Kidney epithelial cell (primary cell): ENCODE results near the gene PTGIS. TPM values are rescaled to one million over a fixed set of nuclear protein-coding genes. Genes with fewer than 3 reads are reported as not detected.

Experiments used
- DNase-seq: peaks from one replicate; pipeline ENCODE4 v3.0.0-alpha.2; 2010; ENCODE audit warnings: low read depth
- H3K27me3 ChIP-seq: 2 replicates; pipeline ENCODE4 v1.6.0; 2011; ENCODE audit warnings: low read length; ENCODE audit not compliant: control insufficient read depth, insufficient read depth
- H3K36me3 ChIP-seq: 2 replicates; pipeline ENCODE4 v1.5.1; 2011; ENCODE audit warnings: low read length; ENCODE audit not compliant: control insufficient read depth, insufficient read depth
- H3K4me3 ChIP-seq: 2 replicates; pipeline ENCODE4 v1.5.1; 2011; ENCODE audit warnings: low read depth, mild to moderate bottlenecking, control low read depth, low read length
- CTCF ChIP-seq: IDR thresholded peaks from 2 replicates; pipeline ENCODE4 v1.5.1; 2011; ENCODE audit warnings: mild to moderate bottlenecking, moderate library complexity, low read length, control low read depth, inconsistent platforms; ENCODE audit not compliant: insufficient read depth, poor library complexity, severe bottlenecking
- total RNA-seq: library from RNA; depleted of rRNA; stranded (reverse); fragments of >200 nt; gene quantifications from 2 replicates; pipeline ENCODE4 v1.2.3, GENCODE V29; 2015

PTGIS gene
- total RNA-seq, 1 donor from 2014 or later = 0.88 TPM

- no peak for TF ChIP-seq CTCF
- no peak overlapping the region for H3K4me3 ChIP-seq
Measured at GRCh38 chr20:49548371-49548947, 19.5 kb downstream of the PTGIS start.

GRCh38 chr20:49545572-49545971 lies 22.4 kb downstream of the PTGIS start:
- Histone ChIP-seq H3K27me3 (peaks cover under 1% of the 10 kb centered on the region), H3K36me3 (no peaks in the 10 kb centered on the region), H3K4me3 (no peak overlapping the region)
- peak; percentile 19 for TF ChIP-seq CTCF
- no peak for DNase-seq

More at GRCh38 chr20:49548371-49548947, 19.5 kb downstream of the PTGIS start:
- Histone ChIP-seq H3K27me3 (no peaks in the 10 kb centered on the region), H3K36me3 (no peaks in the 10 kb centered on the region)
- DNase-seq = no peak

GRCh38 chr20:49544535-49544934 lies 23.4 kb downstream of the PTGIS start:
- H3K4me3 ChIP-seq = no peak overlapping the region
- no peak for DNase-seq
- no peak for TF ChIP-seq CTCF
- no peaks in the 10 kb centered on the region for H3K36me3 ChIP-seq
- peaks cover 4% of the 10 kb centered on the region for H3K27me3 ChIP-seq

- no peak for TF ChIP-seq CTCF
- no peaks in the 10 kb centered on the region for H3K36me3 ChIP-seq
- no peak overlapping the region for H3K4me3 ChIP-seq
- peaks cover 4% of the 10 kb centered on the region for H3K27me3 ChIP-seq
- DNase-seq = no peak
Measured at GRCh38 chr20:49543858-49544437, 24.0 kb downstream of the PTGIS start.

GRCh38 chr20:49543071-49543857 lies 24.7 kb downstream of the PTGIS start:
- TF ChIP-seq CTCF = no peak
- H3K4me3 ChIP-seq = no peak overlapping the region
- DNase-seq = no peak
- H3K36me3 ChIP-seq = no peaks in the 10 kb centered on the region
- H3K27me3 ChIP-seq = peaks cover 4% of the 10 kb centered on the region
